MCF 10A (cell line): ENCODE measurements around the gene USH1G. TPM values are rescaled to one million over a fixed set of nuclear protein-coding genes. Genes with fewer than 3 reads are reported as not detected.

Experiments used
- BruUV-seq: library from RNA; stranded (reverse); fragments of 400-500 nt; replicated peaks from 2 replicates; lab custom pipeline; 2021; lab: Mats Ljungman, UMichigan
- CTCF ChIA-PET: fragments of 300-600 bp; sonication (Branson Sonifier 250); formaldehyde crosslinking; extraction: SDS; loops from one replicate; lab custom pipeline; 2021; ENCODE audit warnings: antibody characterized with exemption, inconsistent platforms; lab: Yijun Ruan, JAX
- POLR2A ChIA-PET: fragments of 300-600, 350-650 bp; sonication (Branson Sonifier 250); formaldehyde crosslinking; extraction: SDS; loops from one replicate; lab custom pipeline; 2020; ENCODE audit warnings: antibody characterized with exemption, inconsistent platforms; lab: Yijun Ruan, JAX
- DNase-seq: peaks from one replicate; pipeline ENCODE4 v3.0.0-alpha.2; 2018; ENCODE audit not compliant: unreplicated experiment
- H3K27ac Mint-ChIP-seq: one replicate; pipeline ENCODE4 v1.8.0; 2022; ENCODE audit warnings: mild to moderate bottlenecking, low read depth, mixed read lengths; ENCODE audit not compliant: unreplicated experiment
- H3K27me3 Mint-ChIP-seq: one replicate; pipeline ENCODE4 v1.8.0; 2022; ENCODE audit warnings: mixed read lengths; ENCODE audit not compliant: insufficient read depth, unreplicated experiment
- H3K36me3 Mint-ChIP-seq: one replicate; pipeline ENCODE4 v1.8.0; 2022; ENCODE audit warnings: mild to moderate bottlenecking, moderate library complexity, mixed read lengths; ENCODE audit not compliant: insufficient read depth, unreplicated experiment
- H3K4me1 Mint-ChIP-seq: one replicate; pipeline ENCODE4 v1.8.0; 2022; ENCODE audit warnings: mixed read lengths; ENCODE audit not compliant: insufficient read depth, unreplicated experiment
- H3K4me3 Mint-ChIP-seq: one replicate; pipeline ENCODE4 v1.8.0; 2022; ENCODE audit warnings: mild to moderate bottlenecking, moderate library complexity, mixed read lengths; ENCODE audit not compliant: unreplicated experiment
- H3K9me3 Mint-ChIP-seq: one replicate; pipeline ENCODE4 v1.8.0; 2022; ENCODE audit warnings: mixed read lengths; ENCODE audit not compliant: unreplicated experiment
- CTCF ChIP-seq: fragments of 200-600 bp; IDR thresholded peaks from one replicate; pipeline ENCODE4 v1.8.0; 2022; ENCODE audit warnings: antibody characterized with exemption, mild to moderate bottlenecking; ENCODE audit not compliant: unreplicated experiment
- intact Hi-C: fragments of 100-400 bp; cut with micrococcal nuclease; formaldehyde crosslinking; loops from 2 replicates; pipeline ENCODE4 v1.14.1; 2022
- total RNA-seq: library from RNA; stranded (reverse); gene quantifications from 2 replicates; pipeline ENCODE4 v1.2.3, GENCODE V29; 2022

USH1G gene
- total RNA-seq, 1 experiment from 2014 or later, result not detected

- peak; percentile 72 for DNase-seq
- BruUV-seq, result no TSS peak
- ChIA-PET POLR2A (interaction anchor here (0.6 to 2.0 kb wide), 7 partner anchors 13 to 218 kb away, joined by 3 to 6 read pairs (median 4); partner anchors contain the start of gene ARMC7), CTCF (interaction anchor here (0.7 to 0.8 kb wide), 2 partner anchors 18 to 327 kb away, joined by 3 to 4 read pairs; no protein-coding TSS in a partner anchor)
- TF ChIP-seq CTCF, result no peak
- Mint-ChIP-seq H3K27ac (peak overlapping the region; percentile 90), H3K9me3 (no peaks in the 10 kb centered on the region), H3K36me3 (no peaks in the 10 kb centered on the region), H3K27me3 (no peaks in the 10 kb centered on the region), H3K4me3 (no peak overlapping the region), H3K4me1 (peaks cover 20% of the 10 kb centered on the region)
- intact Hi-C loops, result loop anchor here (2.0 kb wide), 1 partner anchor 71 kb away; the partner anchor contains the start of gene FDXR
These were observed 20.9 kb upstream of the USH1G start for GRCh38 chr17:74943808-74944522.

GRCh38 chr17:74941128-74941725, 18.2 kb upstream of the USH1G start:
- H3K27ac Mint-ChIP-seq, result no peak overlapping the region
- ChIA-PET POLR2A (interaction anchor here (0.7 kb wide), 1 partner anchor 214 kb away, joined by 4 read pairs; no protein-coding TSS in a partner anchor), CTCF (interaction anchor here (1.2 kb wide), 1 partner anchor 16 kb away, joined by 5 read pairs; no protein-coding TSS in a partner anchor)
- intact Hi-C loops, result no loop called here
- H3K27me3 Mint-ChIP-seq, result peaks cover 21% of the 10 kb centered on the region
- TF ChIP-seq CTCF, result no peak
- peaks cover 20% of the 10 kb centered on the region for H3K4me1 Mint-ChIP-seq
- H3K9me3 Mint-ChIP-seq, result no peaks in the 10 kb centered on the region
- H3K36me3 Mint-ChIP-seq, result peaks cover 6% of the 10 kb centered on the region
- BruUV-seq, result no TSS peak
- H3K4me3 Mint-ChIP-seq, result no peak overlapping the region
- DNase-seq, result no peak

- H3K4me1 Mint-ChIP-seq, result peaks cover 15% of the 10 kb centered on the region
- H3K27ac Mint-ChIP-seq, result no peak overlapping the region
- POLR2A ChIA-PET, result no interaction called here
- peaks cover 21% of the 10 kb centered on the region for H3K27me3 Mint-ChIP-seq
- peaks cover 6% of the 10 kb centered on the region for H3K36me3 Mint-ChIP-seq
- CTCF ChIA-PET, result interaction anchor here (1.3 kb wide), 1 partner anchor 21 kb away, joined by 3 read pairs; no protein-coding TSS in a partner anchor
- intact Hi-C loops, result no loop called here
- TF ChIP-seq CTCF, result no peak
- no peak for DNase-seq
- H3K4me3 Mint-ChIP-seq, result no peak overlapping the region
- no peaks in the 10 kb centered on the region for H3K9me3 Mint-ChIP-seq
- no TSS peak for BruUV-seq
These were observed 16.5 kb upstream of the USH1G start for GRCh38 chr17:74939534-74939933.
